ENCODE measurements around the gene TTLL1.

The TTLL1 gene

DNA sequence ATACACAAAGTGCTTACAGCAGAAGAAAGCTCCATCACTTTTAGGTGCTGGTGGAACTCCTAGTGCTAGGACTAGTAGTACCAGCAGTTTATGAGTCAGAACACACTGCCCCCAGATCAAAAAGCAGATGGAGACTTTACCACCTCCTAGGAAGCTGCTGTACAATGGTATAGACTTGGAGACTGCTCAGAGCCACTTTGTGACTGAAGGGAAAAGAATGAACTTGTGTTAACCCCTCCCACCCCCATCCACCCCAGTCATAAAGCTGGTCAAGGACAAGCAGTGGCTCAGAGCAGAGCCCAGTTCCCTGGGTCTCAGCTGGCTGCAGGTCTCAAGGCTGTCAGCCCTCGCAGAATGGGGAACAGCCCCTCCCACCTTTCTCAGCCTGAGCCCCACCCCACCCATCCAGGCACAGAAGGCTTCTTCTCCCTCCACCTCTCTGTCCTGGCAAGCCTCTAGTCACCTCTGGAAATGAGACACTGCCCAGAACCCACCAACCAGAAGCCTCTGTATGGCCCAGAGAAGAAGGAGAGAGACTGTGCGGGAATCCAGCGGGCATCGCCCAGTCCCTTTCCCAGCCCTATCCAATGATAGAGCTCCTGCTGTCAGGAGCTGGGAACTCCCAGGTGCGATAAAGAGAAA, 98.1 kb downstream of the TTLL1 start:
- no peak for DNase-seq

DNA sequence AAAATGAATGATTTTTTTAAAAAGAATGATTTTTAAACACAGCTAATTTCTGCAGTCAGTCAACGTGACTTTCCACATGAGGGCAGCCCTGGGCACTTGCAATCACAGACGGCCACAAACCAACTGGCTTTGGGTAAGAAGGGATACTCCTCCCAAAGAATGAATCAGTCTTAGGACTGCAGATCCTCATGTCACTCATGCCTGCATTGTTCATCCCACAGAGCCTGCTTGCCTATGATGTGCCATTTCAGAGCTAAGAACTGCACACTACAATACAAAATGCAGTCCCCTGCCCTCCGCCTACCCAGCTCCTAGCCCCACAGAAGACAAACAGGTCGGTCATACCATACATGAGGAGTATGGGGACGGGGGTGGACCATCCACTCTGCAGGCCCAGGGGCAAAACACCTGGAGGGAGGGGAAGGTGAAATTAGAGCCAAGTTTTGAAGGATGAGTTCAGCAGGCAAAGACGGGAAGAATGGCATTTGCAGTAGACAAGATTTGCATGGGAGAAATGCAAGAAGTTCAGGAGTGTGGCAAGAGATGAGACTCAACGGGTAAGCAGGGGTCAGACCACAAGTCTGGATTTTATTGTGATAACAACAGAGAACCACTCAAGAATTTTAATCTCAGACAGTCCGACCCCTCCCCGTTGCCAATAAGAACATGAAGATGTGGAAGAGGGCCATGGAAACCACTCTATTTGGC, 98.9 kb downstream of the TTLL1 start:
- DNase-seq: no peak
